IMR-90 (cell line): ENCODE results near the gene TOR3A. TPM values are rescaled to one million over a fixed set of nuclear protein-coding genes. Genes with fewer than 3 reads are reported as not detected.

Experiments used
- ATAC-seq: fragments of 200-7000 bp; cut with Tn5 transposase; 2 replicates; pipeline ENCODE4 v1.9.1; 2020; ENCODE audit warnings: low read depth, mild to moderate bottlenecking, moderate library complexity
- BruUV-seq: library from RNA; stranded (reverse); fragments of 400-500 nt; replicated peaks from 2 replicates; lab custom pipeline; 2021; lab: Mats Ljungman, UMichigan
- CTCF ChIA-PET: fragments of 300-600 bp; formaldehyde crosslinking; extraction: SDS; loops from one replicate; lab custom pipeline; 2021; ENCODE audit warnings: antibody characterized with exemption; lab: Yijun Ruan, JAX
- POLR2A ChIA-PET: fragments of 300-600 bp; sonication (Branson Sonifier 250); formaldehyde crosslinking; loops from one replicate; lab custom pipeline; 2022; ENCODE audit warnings: antibody characterized with exemption; ENCODE audit not compliant: unreplicated experiment; lab: Charles Lee
- DNase-seq: peaks from one replicate; pipeline ENCODE4 v3.0.0; 2013
- H2AFZ ChIP-seq: replicated peaks from 2 replicates; pipeline ENCODE3; 2013; ENCODE audit warnings: low read length, mild to moderate bottlenecking; ENCODE audit not compliant: poor library complexity
- H2AK5ac ChIP-seq: 2 replicates; pipeline ENCODE4 v1.6.1; 2013; ENCODE audit warnings: low read depth, low read length, inconsistent platforms
- H2AK9ac ChIP-seq: replicated peaks from 2 replicates; pipeline ENCODE3; 2013; ENCODE audit warnings: mild to moderate bottlenecking, low read depth, low read length, moderate library complexity; ENCODE audit not compliant: poor library complexity
- H2BK120ac ChIP-seq: 2 replicates; pipeline ENCODE4 v1.6.1; 2013; ENCODE audit warnings: low read depth, low read length, inconsistent platforms
- H2BK15ac ChIP-seq: 3 replicates; pipeline ENCODE4 v1.6.1; 2013; ENCODE audit warnings: low read depth, low read length, inconsistent platforms
- H2BK20ac ChIP-seq: 2 replicates; pipeline ENCODE4 v1.6.1; 2013; ENCODE audit warnings: low read depth, mild to moderate bottlenecking, inconsistent platforms, low read length, moderate library complexity
- H2BK5ac ChIP-seq: 2 replicates; pipeline ENCODE4 v1.6.1; 2013; ENCODE audit warnings: mild to moderate bottlenecking, low read depth, low read length, inconsistent platforms; ENCODE audit not compliant: poor library complexity, severe bottlenecking
- H3K14ac ChIP-seq: replicated peaks from 2 replicates; pipeline ENCODE4 v1.6.1; 2013; ENCODE audit warnings: low read depth, low read length, inconsistent platforms
- H3K18ac ChIP-seq: 2 replicates; pipeline ENCODE4 v1.6.1; 2013; ENCODE audit warnings: low read depth, low read length, control low read depth
- H3K23ac ChIP-seq: 2 replicates; pipeline ENCODE4 v1.6.1; 2013; ENCODE audit warnings: low read depth, low read length, inconsistent platforms
- H3K27ac ChIP-seq: 2 replicates; pipeline ENCODE4 v1.5.1; 2013; ENCODE audit warnings: mild to moderate bottlenecking, control low read depth, low read length; ENCODE audit not compliant: insufficient read depth
- H3K27me3 ChIP-seq: 2 replicates; pipeline ENCODE4 v1.6.1; 2013; ENCODE audit warnings: low read length; ENCODE audit not compliant: control insufficient read depth, insufficient read depth
- H3K36me3 ChIP-seq: 2 replicates; pipeline ENCODE4 v1.6.1; 2013; ENCODE audit warnings: low read length, mixed read lengths; ENCODE audit not compliant: control insufficient read depth, insufficient read depth
- H3K4ac ChIP-seq: 2 replicates; pipeline ENCODE4 v1.6.1; 2013; ENCODE audit warnings: low read depth, low read length, inconsistent platforms
- H3K4me1 ChIP-seq: 2 replicates; pipeline ENCODE4 v1.6.1; 2013; ENCODE audit warnings: low read length, mixed read lengths; ENCODE audit not compliant: control insufficient read depth, insufficient read depth
- H3K4me2 ChIP-seq: 2 replicates; pipeline ENCODE4 v1.6.1; 2013; ENCODE audit warnings: low read depth, mild to moderate bottlenecking, control low read depth, low read length, moderate library complexity
- H3K4me3 ChIP-seq: 2 replicates; pipeline ENCODE4 v1.5.1; 2013; ENCODE audit warnings: low read depth, mild to moderate bottlenecking, control low read depth, low read length, moderate library complexity; ENCODE audit not compliant: insufficient read depth
- H3K56ac ChIP-seq: 2 replicates; pipeline ENCODE4 v1.6.1; 2013; ENCODE audit warnings: low read length, inconsistent platforms; ENCODE audit not compliant: insufficient read depth; ENCODE audit errors: extremely low read depth
- H3K79me1 ChIP-seq, 2 experiments: 2 replicates each; pipeline ENCODE4 v1.6.1; 2013; ENCODE audit warnings: low read length in 2 of 2, inconsistent platforms in 1 of 2, low read depth in 1 of 2
- H3K9ac ChIP-seq: 2 replicates; pipeline ENCODE4 v1.6.1; 2013; ENCODE audit warnings: low read depth, low read length, control low read depth
- H3K9me1 ChIP-seq: 2 replicates; pipeline ENCODE4 v1.6.1; 2013; ENCODE audit warnings: low read length, inconsistent platforms; ENCODE audit not compliant: insufficient read depth
- H3K9me3 ChIP-seq: 2 replicates; pipeline ENCODE4 v1.6.1; 2013; ENCODE audit warnings: low read length; ENCODE audit not compliant: control insufficient read depth, insufficient read depth
- H4K20me1 ChIP-seq: 2 replicates; pipeline ENCODE4 v1.6.1; 2013; ENCODE audit warnings: low read length, inconsistent platforms; ENCODE audit not compliant: insufficient read depth
- H4K5ac ChIP-seq: 2 replicates; pipeline ENCODE4 v1.6.1; 2013; ENCODE audit warnings: mild to moderate bottlenecking, low read depth, low read length, control low read depth
- H4K8ac ChIP-seq, 2 experiments: 2 replicates each; pipeline ENCODE4 v1.6.1; 2013; ENCODE audit warnings: low read depth in 2 of 2, low read length in 2 of 2, control low read depth in 1 of 2, inconsistent platforms in 1 of 2
- H4K91ac ChIP-seq: 2 replicates; pipeline ENCODE4 v1.6.1; 2013; ENCODE audit warnings: low read depth, low read length, inconsistent platforms; ENCODE audit not compliant: insufficient read depth
- BHLHE40 ChIP-seq: fragments of 150-350 bp; IDR thresholded peaks from 2 replicates; pipeline ENCODE4 v1.6.1; 2016; ENCODE audit warnings: mild to moderate bottlenecking, low read depth, low read length
- CEBPB ChIP-seq: IDR thresholded peaks from 2 replicates; pipeline ENCODE4 v1.6.1; 2012; ENCODE audit warnings: low read depth, low read length, improper control_type of control experiment
- CTCF ChIP-seq: conservative IDR thresholded peaks from 2 replicates; pipeline ENCODE4 v1.5.1; 2012; ENCODE audit warnings: mild to moderate bottlenecking, low read depth, low read length, improper control_type of control experiment
- MAFK ChIP-seq: IDR thresholded peaks from 2 replicates; pipeline ENCODE4 v1.6.1; 2012; ENCODE audit warnings: low read depth, low read length, improper control_type of control experiment
- MAZ ChIP-seq: IDR thresholded peaks from 2 replicates; pipeline ENCODE4 v1.6.1; 2012; ENCODE audit warnings: low read depth, mild to moderate bottlenecking, low read length, improper control_type of control experiment, moderate library complexity, borderline replicate concordance
- MXI1 ChIP-seq: IDR thresholded peaks from 2 replicates; pipeline ENCODE4 v1.6.1; 2012; ENCODE audit warnings: low read depth, mild to moderate bottlenecking, low read length, moderate library complexity, borderline replicate concordance
- NFE2L2 ChIP-seq: fragments of 150-350 bp; IDR thresholded peaks from 2 replicates; pipeline ENCODE4 v1.6.1; 2016; ENCODE audit warnings: low read depth, mild to moderate bottlenecking, low read length
- POLR2A ChIP-seq: IDR thresholded peaks from 2 replicates; pipeline ENCODE4 v1.6.1; 2012; ENCODE audit warnings: mild to moderate bottlenecking, low read depth, low read length
- RCOR1 ChIP-seq: IDR thresholded peaks from 2 replicates; pipeline ENCODE4 v1.6.1; 2012; ENCODE audit warnings: mild to moderate bottlenecking, low read length, improper control_type of control experiment; ENCODE audit not compliant: insufficient replicate concordance
- SMC3 ChIP-seq: fragments of 150-350 bp; IDR thresholded peaks from 2 replicates; pipeline ENCODE4 v1.6.1; 2016; ENCODE audit warnings: low read depth, mild to moderate bottlenecking, antibody characterized with exemption, low read length, moderate library complexity
- WGBS, 2 experiments: methylation state at CpG; one replicate each; pipeline versions ENCODE4 v1.1.5 to v1.1.7; 2013; ENCODE audit warnings: missing lambda C conversion rate in 2 of 2; ENCODE audit not compliant: insufficient read length in 1 of 2; ENCODE audit errors: extremely low coverage in 2 of 2; 5-methylcytosine and 5-hydroxymethylcytosine counted together
- dilution Hi-C: fragments of 300-500 bp; cut with HindIII; formaldehyde crosslinking; loops from one replicate; pipeline ENCODE4 v1.14.3; 2018; ENCODE audit warnings: low sequenced_read_pairs; ENCODE audit not compliant: unreplicated experiment
- in situ Hi-C: fragments of 300-500 bp; cut with MboI; formaldehyde crosslinking; loops from 3 replicates; pipeline ENCODE4 v1.14.3; 2019; ENCODE audit warnings: low sequenced_read_pairs, inconsistent platforms, mixed read lengths
- intact Hi-C: fragments of 100-400 bp; cut with micrococcal nuclease; formaldehyde crosslinking; loops from 2 replicates; pipeline ENCODE4 v1.10.0; 2022
- polyA plus RNA-seq, 3 experiments: library from polyadenylated mRNA; depleted of rRNA; stranded (reverse); fragments of >200 nt; gene quantifications; 2 replicates each; pipeline ENCODE4 v1.2.3, GENCODE V29; 2012; ENCODE audit warnings: low replicate concordance in 1 of 3
- total RNA-seq: library from RNA; depleted of rRNA; stranded (reverse); fragments of >200 nt; gene quantifications from 2 replicates; pipeline ENCODE4 v1.2.3, GENCODE V29; 2012
- TF ChIP-seq, protein P1 (sequence below): fragments of 150-350 bp; IDR thresholded peaks from 2 replicates; pipeline ENCODE4 v1.6.1; 2016; ENCODE audit warnings: low read depth, mild to moderate bottlenecking, low read length, moderate library complexity, borderline replicate concordance

The TOR3A gene
- total and polyA plus RNA-seq, 2 of the 4 experiments (the other 2 are of a cell fraction) = 16.8 to 22.2 TPM

DNA sequence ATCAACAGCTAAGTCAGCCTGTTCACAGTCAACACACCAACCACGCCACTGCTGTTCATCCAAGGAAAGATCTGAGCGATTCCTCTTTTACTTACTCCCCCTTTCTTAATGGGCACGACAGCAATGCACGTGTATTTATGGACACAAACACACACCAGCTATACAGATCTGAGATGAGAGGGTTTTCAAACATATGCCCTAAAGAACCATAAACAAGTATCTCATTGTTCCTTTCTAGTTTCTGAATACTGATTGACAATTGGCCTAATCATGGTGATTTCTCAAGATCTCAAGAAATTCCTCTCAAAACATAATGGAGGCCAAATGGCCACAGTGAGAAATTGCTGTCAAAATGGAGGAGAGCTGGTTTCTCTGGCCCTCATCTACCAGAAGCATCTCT, 18.0 kb downstream of the TOR3A start:
- no peak overlapping the region for H3K23ac ChIP-seq
- H2BK20ac ChIP-seq = no peak overlapping the region
- H3K9me1 ChIP-seq = peaks cover 7% of the 10 kb centered on the region
- peak overlapping the region; percentile 11 for H2AK9ac ChIP-seq
- H3K4me1 ChIP-seq = peaks cover 1% of the 10 kb centered on the region; the same call in 1 of the 2 replicates
- H4K91ac ChIP-seq = no peak overlapping the region
- ChIA-PET POLR2A (no interaction called here), CTCF (no interaction called here)
- H2AK5ac ChIP-seq = no peak overlapping the region
- no peak overlapping the region for H2BK5ac ChIP-seq
- in situ Hi-C loops (no loop called here), intact Hi-C loops (no loop called here), dilution Hi-C loops (no loop called here)
- H3K9ac ChIP-seq = no peak overlapping the region
- no peak overlapping the region for H3K18ac ChIP-seq
- no peak for DNase-seq
- H3K79me1 ChIP-seq = peaks cover 26 to 69% of the 10 kb centered on the region in 2 experiments
- H3K27ac ChIP-seq = no peak overlapping the region
- WGBS, 2 experiments = no CpG with 5 or more reads among the region's 4 CpGs
- no peak overlapping the region for H3K14ac ChIP-seq
- H2AFZ ChIP-seq = no peak overlapping the region
- no peak overlapping the region for H3K4me3 ChIP-seq
- TF ChIP-seq MAZ = no peak
- no peak for TF ChIP-seq MAFK
- TF ChIP-seq, protein P1, sequence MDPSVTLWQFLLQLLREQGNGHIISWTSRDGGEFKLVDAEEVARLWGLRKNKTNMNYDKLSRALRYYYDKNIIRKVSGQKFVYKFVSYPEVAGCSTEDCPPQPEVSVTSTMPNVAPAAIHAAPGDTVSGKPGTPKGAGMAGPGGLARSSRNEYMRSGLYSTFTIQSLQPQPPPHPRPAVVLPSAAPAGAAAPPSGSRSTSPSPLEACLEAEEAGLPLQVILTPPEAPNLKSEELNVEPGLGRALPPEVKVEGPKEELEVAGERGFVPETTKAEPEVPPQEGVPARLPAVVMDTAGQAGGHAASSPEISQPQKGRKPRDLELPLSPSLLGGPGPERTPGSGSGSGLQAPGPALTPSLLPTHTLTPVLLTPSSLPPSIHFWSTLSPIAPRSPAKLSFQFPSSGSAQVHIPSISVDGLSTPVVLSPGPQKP = no peak
- no peak for TF ChIP-seq RCOR1
- TF ChIP-seq SMC3 = no peak
- TF ChIP-seq BHLHE40 = no peak
- TF ChIP-seq NFE2L2 = no peak
- no peak for TF ChIP-seq MXI1
- TF ChIP-seq CTCF = no peak
- TF ChIP-seq CEBPB = no peak
- no peak for TF ChIP-seq POLR2A
- H4K5ac ChIP-seq = no peak overlapping the region
- peaks cover 11% of the 10 kb centered on the region; the same call in 1 of the 2 replicates for H4K20me1 ChIP-seq
- BruUV-seq = no TSS peak
- no peak overlapping the region for H3K4me2 ChIP-seq
- no peak overlapping the region for H3K56ac ChIP-seq
- H2BK120ac ChIP-seq = no peak overlapping the region
- H3K4ac ChIP-seq = no peak overlapping the region
- ATAC-seq = no peak
- H3K36me3 ChIP-seq = peaks cover 34% of the 10 kb centered on the region
- H3K27me3 ChIP-seq = no peaks in the 10 kb centered on the region
- no peak overlapping the region for H2BK15ac ChIP-seq
- H4K8ac ChIP-seq = no peak overlapping the region
- no peaks in the 10 kb centered on the region for H3K9me3 ChIP-seq
